SK-N-SH (cell line): ENCODE data around the gene ADAMTS2. TPM values are rescaled to one million over a fixed set of nuclear protein-coding genes. Genes with fewer than 3 reads are reported as not detected.

Experiments
- CTCF ChIA-PET: fragments of 300-600, 350-600 bp; formaldehyde crosslinking; extraction: SDS; loops from one replicate; lab custom pipeline; 2021; lab: Yijun Ruan, JAX
- POLR2A ChIA-PET: fragments of 350-600 bp; sonication (Branson Sonifier 250); formaldehyde crosslinking; extraction: SDS; loops from one replicate; lab custom pipeline; 2020; ENCODE audit warnings: antibody characterized with exemption, inconsistent platforms; lab: Yijun Ruan, JAX
- DNase-seq: peaks from one replicate; pipeline ENCODE4 v3.0.0; 2012
- H2AFZ ChIP-seq: fragments of 200-600 bp; sonication (generic); 2 replicates; pipeline ENCODE4 v1.8.1; 2016; ENCODE audit warnings: antibody characterized with exemption, mild to moderate bottlenecking, low read depth
- H3F3A ChIP-seq: fragments of 200-600 bp; sonication (generic); replicated peaks from 2 replicates; pipeline ENCODE3; 2016; ENCODE audit warnings: antibody characterized with exemption, mild to moderate bottlenecking; ENCODE audit not compliant: insufficient read depth
- H3K27ac ChIP-seq, 2 experiments: fragments of 200-500 bp in 1 of 2; fragments of 200-600 bp in 1 of 2; sonication (Bioruptor generic) in 1 of 2; sonication (generic), shearing (Covaris generic) in 1 of 2; 2 replicates each; pipeline versions ENCODE4 v1.5.1 to v1.6.1; 2014 to 2016; ENCODE audit warnings: low read depth in 2 of 2, inconsistent platforms in 1 of 2, low read length in 1 of 2, mild to moderate bottlenecking in 1 of 2, mixed read lengths in 1 of 2
- H3K27me3 ChIP-seq: fragments of 200-600 bp; sonication (generic), shearing (Covaris generic); 2 replicates; pipeline ENCODE4 v1.6.1; 2016; ENCODE audit warnings: mixed run types; ENCODE audit not compliant: insufficient read depth
- H3K36me3 ChIP-seq, 2 experiments: fragments of 200-500 bp in 1 of 2; fragments of 200-600 bp in 1 of 2; sonication (Bioruptor generic) in 1 of 2; sonication (generic) in 1 of 2; replicated peaks in 1 of 2; 2 replicates each; pipeline versions ENCODE3 to v1.5.1; 2014 to 2016; ENCODE audit warnings: low read length in 1 of 2, mild to moderate bottlenecking in 1 of 2; ENCODE audit not compliant: insufficient read depth in 2 of 2, control insufficient read depth in 1 of 2
- H3K4me1 ChIP-seq, 2 experiments: fragments of 200-500 bp in 1 of 2; fragments of 200-600 bp in 1 of 2; sonication (Bioruptor generic) in 1 of 2; sonication (generic), shearing (Covaris generic) in 1 of 2; 2 replicates each; pipeline versions ENCODE4 v1.5.1 to v1.6.1; 2014 to 2016; ENCODE audit warnings: low read depth in 1 of 2, low read length in 1 of 2, mixed run types in 1 of 2; ENCODE audit not compliant: insufficient read depth in 2 of 2, control insufficient read depth in 1 of 2
- H3K4me2 ChIP-seq: fragments of 200-600 bp; sonication (generic), shearing (Covaris generic); 2 replicates; pipeline ENCODE4 v1.6.1; 2017; ENCODE audit warnings: mixed run types
- H3K4me3 ChIP-seq, 2 experiments: fragments of 200-500 bp in 1 of 2; fragments of 200-600 bp in 1 of 2; sonication (Bioruptor generic) in 1 of 2; sonication (generic), shearing (Covaris generic) in 1 of 2; 2 replicates each; pipeline versions ENCODE4 v1.5.1 to v1.8.1; 2014 to 2016; ENCODE audit warnings: low read depth in 2 of 2, inconsistent platforms in 1 of 2, low read length in 1 of 2, mild to moderate bottlenecking in 1 of 2, mixed read lengths in 1 of 2, moderate library complexity in 1 of 2
- H3K79me2 ChIP-seq: fragments of 200-600 bp; sonication (generic); 2 replicates; pipeline ENCODE4 v1.8.1; 2017; ENCODE audit warnings: mild to moderate bottlenecking; ENCODE audit not compliant: insufficient read depth
- H3K9ac ChIP-seq: fragments of 200-600 bp; sonication (generic); 2 replicates; pipeline ENCODE4 v1.6.1; 2017; ENCODE audit warnings: mixed run types
- H3K9me2 ChIP-seq: fragments of 200-600 bp; sonication (generic); 2 replicates; pipeline ENCODE4 v1.6.1; 2017; ENCODE audit warnings: mixed run types
- H3K9me3 ChIP-seq: fragments of 200-600 bp; sonication (generic); 2 replicates; pipeline ENCODE4 v1.6.1; 2017; ENCODE audit warnings: mixed run types, mild to moderate bottlenecking, moderate library complexity
- H4K20me1 ChIP-seq: fragments of 200-600 bp; sonication (generic); 2 replicates; pipeline ENCODE4 v1.6.1; 2017; ENCODE audit warnings: mild to moderate bottlenecking, mixed run types; ENCODE audit not compliant: insufficient read depth
- ELF1 ChIP-seq: IDR thresholded peaks from 2 replicates; pipeline ENCODE4 v1.4.0; 2012
- EP300 ChIP-seq, 2 experiments: IDR thresholded peaks; 2 replicates each; pipeline versions ENCODE4 v1.4.0 to v1.6.1; 2012; ENCODE audit warnings: borderline replicate concordance in 1 of 2, low read depth in 1 of 2, low read length in 1 of 2
- EZH2phosphoT487 ChIP-seq: fragments of 200-600 bp; sonication (generic); IDR thresholded peaks from 2 replicates; pipeline ENCODE4 v1.6.1; 2017; ENCODE audit warnings: low read depth, mixed run types, mild to moderate bottlenecking, antibody characterized with exemption, moderate library complexity, borderline replicate concordance
- FOSL2 ChIP-seq: IDR thresholded peaks from 2 replicates; pipeline ENCODE4 v1.4.0; 2012; ENCODE audit warnings: low read depth, mild to moderate bottlenecking, moderate library complexity, borderline replicate concordance
- GATA2 ChIP-seq: sonication (generic); formaldehyde crosslinking; IDR thresholded peaks from 2 replicates; pipeline ENCODE4 v1.5.0; 2020; ENCODE audit warnings: mild to moderate bottlenecking, missing genetic modification reagents
- JUND ChIP-seq: IDR thresholded peaks from 2 replicates; pipeline ENCODE4 v1.4.0; 2012
- MEF2A ChIP-seq: IDR thresholded peaks from 2 replicates; pipeline ENCODE4 v1.4.0; 2012; ENCODE audit warnings: low read depth, borderline replicate concordance
- MXI1 ChIP-seq: IDR thresholded peaks from 2 replicates; pipeline ENCODE4 v1.6.1; 2012; ENCODE audit warnings: mild to moderate bottlenecking, low read depth, low read length, improper control_type of control experiment
- NFIC ChIP-seq: IDR thresholded peaks from 2 replicates; pipeline ENCODE4 v1.4.0; 2012; ENCODE audit warnings: borderline replicate concordance
- NRF1 ChIP-seq: IDR thresholded peaks from 2 replicates; pipeline ENCODE4 v1.6.1; 2012; ENCODE audit warnings: low read depth, mild to moderate bottlenecking, low read length
- RAD21 ChIP-seq: IDR thresholded peaks from 2 replicates; pipeline ENCODE4 v1.6.1; 2012; ENCODE audit warnings: mild to moderate bottlenecking, low read length
- RFX5 ChIP-seq: IDR thresholded peaks from 2 replicates; pipeline ENCODE4 v1.6.1; 2012; ENCODE audit warnings: mild to moderate bottlenecking, improper control_type of control experiment, low read length
- RXRA ChIP-seq: IDR thresholded peaks from 2 replicates; pipeline ENCODE4 v1.4.0; 2012; ENCODE audit warnings: low read depth, mild to moderate bottlenecking, borderline replicate concordance
- SMC3 ChIP-seq: IDR thresholded peaks from 2 replicates; pipeline ENCODE4 v1.6.1; 2012; ENCODE audit warnings: low read depth, low read length, improper control_type of control experiment
- TAF1 ChIP-seq: IDR thresholded peaks from 2 replicates; pipeline ENCODE4 v1.6.1; 2012; ENCODE audit warnings: low read depth, mild to moderate bottlenecking, low read length, moderate library complexity, borderline replicate concordance
- YY1 ChIP-seq: IDR thresholded peaks from 2 replicates; pipeline ENCODE4 v1.4.0; 2012; ENCODE audit warnings: low read depth, mild to moderate bottlenecking
- WGBS: methylation state at CpG from one replicate; pipeline ENCODE4 v1.1.6; 2017; ENCODE audit warnings: low lambda C conversion rate; 5-methylcytosine and 5-hydroxymethylcytosine counted together
- polyA plus RNA-seq, 3 experiments: library from polyadenylated mRNA; depleted of rRNA; stranded (reverse); fragments of >200 nt; gene quantifications; 2 replicates each; pipeline ENCODE4 v1.2.3, GENCODE V29; 2012
- TF ChIP-seq, protein P1 (sequence below): IDR thresholded peaks from 2 replicates; pipeline ENCODE4; 2012
- TF ChIP-seq, protein P2 (sequence below): IDR thresholded peaks from 2 replicates; pipeline ENCODE4 v1.6.1; 2012; ENCODE audit warnings: mild to moderate bottlenecking, low read depth, low read length, moderate library complexity
- TF ChIP-seq, protein P3 (sequence below): IDR thresholded peaks from 2 replicates; pipeline ENCODE4 v1.4.0; 2012; ENCODE audit warnings: low read depth
- TF ChIP-seq, protein P4 (sequence below): fragments of 200-600 bp; sonication (generic); IDR thresholded peaks from 2 replicates; pipeline ENCODE4 v1.6.1; 2017; ENCODE audit warnings: antibody characterized with exemption, mild to moderate bottlenecking, moderate library complexity

ADAMTS2 gene
- polyA plus RNA-seq, 1 of the 3 experiments (the other 2 are of a cell fraction) = 0.12 TPM

DNA sequence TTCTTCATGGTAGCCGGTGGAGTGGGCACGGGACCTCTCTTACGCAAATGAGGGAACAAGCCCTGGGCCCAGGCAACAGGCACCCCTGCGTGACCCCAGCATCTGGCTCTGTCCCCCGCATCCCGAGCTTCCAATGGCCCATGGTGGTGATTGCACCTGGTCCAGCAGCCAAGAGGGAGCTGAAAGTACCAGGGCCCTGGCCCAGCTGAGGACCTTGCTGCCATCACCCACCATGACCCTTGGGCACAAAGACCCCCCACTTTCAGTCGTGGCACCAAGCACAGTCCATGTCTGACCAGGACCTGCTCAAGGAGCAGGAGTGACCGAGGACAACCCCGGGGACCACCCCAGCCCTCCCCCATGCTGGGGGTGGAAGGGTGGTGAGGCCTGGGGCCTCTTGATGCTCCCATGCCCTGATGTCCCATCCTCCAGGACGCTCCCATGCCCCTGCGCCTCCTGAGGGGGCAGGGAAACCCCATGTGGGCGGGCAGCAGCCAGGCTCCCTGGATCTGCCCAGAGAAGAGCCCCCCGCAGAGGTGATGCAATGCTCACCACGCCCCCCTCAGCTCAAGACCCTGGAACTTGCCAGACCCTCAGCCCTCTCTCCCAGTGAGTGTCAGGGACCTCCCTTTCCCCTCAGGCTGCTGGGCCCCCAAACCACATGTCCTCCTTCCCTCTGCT, 123.9 kb downstream of the ADAMTS2 start:
- Histone ChIP-seq H2AFZ (no peak overlapping the region), H3K27ac (no peak overlapping the region; a peak in 1 of 4 replicates), H3F3A (no peaks in the 10 kb centered on the region), H3K27me3 (no peaks in the 10 kb centered on the region), H3K79me2 (no peaks in the 10 kb centered on the region), H3K9ac (no peak overlapping the region), H3K4me3 (no peak overlapping the region), H3K4me2 (no peak overlapping the region), H3K36me3 (no peaks in the 10 kb centered on the region), H4K20me1 (no peaks in the 10 kb centered on the region), H3K9me3 (no peaks in the 10 kb centered on the region), H3K9me2 (no peaks in the 10 kb centered on the region), H3K4me1 (peaks cover 0 to 60% of the 10 kb centered on the region in 2 experiments; a peak in 1 of 4 replicates)
- DNase-seq = peak; percentile 21
- ChIA-PET POLR2A (no interaction called here), CTCF (interaction anchor here (1.8 kb wide), 1 partner anchor 54 kb away, joined by 6 read pairs; no protein-coding TSS in a partner anchor)
- TF ChIP-seq RAD21 = no peak
- TF ChIP-seq, protein P1, sequence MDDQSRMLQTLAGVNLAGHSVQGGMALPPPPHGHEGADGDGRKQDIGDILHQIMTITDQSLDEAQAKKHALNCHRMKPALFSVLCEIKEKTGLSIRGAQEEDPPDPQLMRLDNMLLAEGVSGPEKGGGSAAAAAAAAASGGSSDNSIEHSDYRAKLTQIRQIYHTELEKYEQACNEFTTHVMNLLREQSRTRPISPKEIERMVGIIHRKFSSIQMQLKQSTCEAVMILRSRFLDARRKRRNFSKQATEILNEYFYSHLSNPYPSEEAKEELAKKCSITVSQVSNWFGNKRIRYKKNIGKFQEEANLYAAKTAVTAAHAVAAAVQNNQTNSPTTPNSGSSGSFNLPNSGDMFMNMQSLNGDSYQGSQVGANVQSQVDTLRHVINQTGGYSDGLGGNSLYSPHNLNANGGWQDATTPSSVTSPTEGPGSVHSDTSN = no peak
- no peak for TF ChIP-seq TAF1
- TF ChIP-seq, protein P2, sequence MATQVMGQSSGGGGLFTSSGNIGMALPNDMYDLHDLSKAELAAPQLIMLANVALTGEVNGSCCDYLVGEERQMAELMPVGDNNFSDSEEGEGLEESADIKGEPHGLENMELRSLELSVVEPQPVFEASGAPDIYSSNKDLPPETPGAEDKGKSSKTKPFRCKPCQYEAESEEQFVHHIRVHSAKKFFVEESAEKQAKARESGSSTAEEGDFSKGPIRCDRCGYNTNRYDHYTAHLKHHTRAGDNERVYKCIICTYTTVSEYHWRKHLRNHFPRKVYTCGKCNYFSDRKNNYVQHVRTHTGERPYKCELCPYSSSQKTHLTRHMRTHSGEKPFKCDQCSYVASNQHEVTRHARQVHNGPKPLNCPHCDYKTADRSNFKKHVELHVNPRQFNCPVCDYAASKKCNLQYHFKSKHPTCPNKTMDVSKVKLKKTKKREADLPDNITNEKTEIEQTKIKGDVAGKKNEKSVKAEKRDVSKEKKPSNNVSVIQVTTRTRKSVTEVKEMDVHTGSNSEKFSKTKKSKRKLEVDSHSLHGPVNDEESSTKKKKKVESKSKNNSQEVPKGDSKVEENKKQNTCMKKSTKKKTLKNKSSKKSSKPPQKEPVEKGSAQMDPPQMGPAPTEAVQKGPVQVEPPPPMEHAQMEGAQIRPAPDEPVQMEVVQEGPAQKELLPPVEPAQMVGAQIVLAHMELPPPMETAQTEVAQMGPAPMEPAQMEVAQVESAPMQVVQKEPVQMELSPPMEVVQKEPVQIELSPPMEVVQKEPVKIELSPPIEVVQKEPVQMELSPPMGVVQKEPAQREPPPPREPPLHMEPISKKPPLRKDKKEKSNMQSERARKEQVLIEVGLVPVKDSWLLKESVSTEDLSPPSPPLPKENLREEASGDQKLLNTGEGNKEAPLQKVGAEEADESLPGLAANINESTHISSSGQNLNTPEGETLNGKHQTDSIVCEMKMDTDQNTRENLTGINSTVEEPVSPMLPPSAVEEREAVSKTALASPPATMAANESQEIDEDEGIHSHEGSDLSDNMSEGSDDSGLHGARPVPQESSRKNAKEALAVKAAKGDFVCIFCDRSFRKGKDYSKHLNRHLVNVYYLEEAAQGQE = no peak
- no peak for TF ChIP-seq FOSL2
- TF ChIP-seq, protein P3, sequence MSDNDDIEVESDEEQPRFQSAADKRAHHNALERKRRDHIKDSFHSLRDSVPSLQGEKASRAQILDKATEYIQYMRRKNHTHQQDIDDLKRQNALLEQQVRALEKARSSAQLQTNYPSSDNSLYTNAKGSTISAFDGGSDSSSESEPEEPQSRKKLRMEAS = no peak
- no peak for TF ChIP-seq JUND
- no peak for TF ChIP-seq EP300 (IDR thresholded peaks at IDR 0.05; ENCODE audit: borderline replicate concordance in 1 of 2, low read depth in 1 of 2, low read length in 1 of 2)
- no peak for TF ChIP-seq RFX5
- TF ChIP-seq YY1 = no peak
- TF ChIP-seq MEF2A = no peak
- no peak for TF ChIP-seq EZH2phosphoT487
- no peak for TF ChIP-seq RXRA
- TF ChIP-seq ELF1 = no peak
- no peak for TF ChIP-seq NRF1
- no peak for TF ChIP-seq NFIC
- no peak for TF ChIP-seq GATA2
- TF ChIP-seq, protein P4, sequence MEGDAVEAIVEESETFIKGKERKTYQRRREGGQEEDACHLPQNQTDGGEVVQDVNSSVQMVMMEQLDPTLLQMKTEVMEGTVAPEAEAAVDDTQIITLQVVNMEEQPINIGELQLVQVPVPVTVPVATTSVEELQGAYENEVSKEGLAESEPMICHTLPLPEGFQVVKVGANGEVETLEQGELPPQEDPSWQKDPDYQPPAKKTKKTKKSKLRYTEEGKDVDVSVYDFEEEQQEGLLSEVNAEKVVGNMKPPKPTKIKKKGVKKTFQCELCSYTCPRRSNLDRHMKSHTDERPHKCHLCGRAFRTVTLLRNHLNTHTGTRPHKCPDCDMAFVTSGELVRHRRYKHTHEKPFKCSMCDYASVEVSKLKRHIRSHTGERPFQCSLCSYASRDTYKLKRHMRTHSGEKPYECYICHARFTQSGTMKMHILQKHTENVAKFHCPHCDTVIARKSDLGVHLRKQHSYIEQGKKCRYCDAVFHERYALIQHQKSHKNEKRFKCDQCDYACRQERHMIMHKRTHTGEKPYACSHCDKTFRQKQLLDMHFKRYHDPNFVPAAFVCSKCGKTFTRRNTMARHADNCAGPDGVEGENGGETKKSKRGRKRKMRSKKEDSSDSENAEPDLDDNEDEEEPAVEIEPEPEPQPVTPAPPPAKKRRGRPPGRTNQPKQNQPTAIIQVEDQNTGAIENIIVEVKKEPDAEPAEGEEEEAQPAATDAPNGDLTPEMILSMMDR = no peak
- no peak for TF ChIP-seq MXI1
- TF ChIP-seq SMC3 = no peak
- WGBS = 45% methylated on average over 6 of the region's 14 CpGs
